GM23338 (cell line): Measurements from ENCODE around the gene TRDN. TPM values are rescaled to one million over a fixed set of nuclear protein-coding genes. Genes with fewer than 3 reads are reported as not detected.
A peak's percentile ranks its signal among the peaks of the same experiment; 100 is the strongest.

ENCODE experiments used
- ATAC-seq: fragments of 200-7000 bp; cut with Tn5 transposase; 3 replicates; pipeline ENCODE4 v1.9.1; 2020
- DNase-seq: peaks from one replicate; pipeline ENCODE4 v3.0.0-alpha.2; 2015; ENCODE audit warnings: low spot score
- H2AFZ ChIP-seq: fragments of 200-600 bp; sonication (generic); 2 replicates; pipeline ENCODE4 v1.8.0; 2016; ENCODE audit warnings: antibody characterized with exemption, mild to moderate bottlenecking, moderate library complexity
- H3F3A ChIP-seq: fragments of 200-600 bp; sonication (generic); replicated peaks from 2 replicates; pipeline ENCODE4 v1.8.0; 2017; ENCODE audit warnings: antibody characterized with exemption, mixed run types, low read depth
- H3K27ac ChIP-seq: fragments of 200-600 bp; sonication (generic); 2 replicates; pipeline ENCODE4 v1.6.1; 2016; ENCODE audit warnings: low read depth
- H3K27me3 ChIP-seq: fragments of 200-600 bp; sonication (generic); 2 replicates; pipeline ENCODE4 v1.8.0; 2016; ENCODE audit warnings: mild to moderate bottlenecking, mixed run types, moderate library complexity; ENCODE audit not compliant: insufficient read depth
- H3K36me3 ChIP-seq: fragments of 200-600 bp; sonication (generic); 2 replicates; pipeline ENCODE4 v1.8.0; 2016; ENCODE audit warnings: mild to moderate bottlenecking; ENCODE audit not compliant: insufficient read depth
- H3K4me1 ChIP-seq: fragments of 200-600 bp; sonication (generic); 2 replicates; pipeline ENCODE4 v1.8.0; 2016; ENCODE audit warnings: mild to moderate bottlenecking, moderate library complexity; ENCODE audit not compliant: insufficient read depth
- H3K4me2 ChIP-seq: fragments of 200-600 bp; sonication (generic); 2 replicates; pipeline ENCODE4 v1.7.1; 2017; ENCODE audit warnings: mixed run types
- H3K4me3 ChIP-seq: fragments of 200-600 bp; sonication (generic); 2 replicates; pipeline ENCODE4 v1.6.1; 2016; ENCODE audit warnings: mixed run types
- H3K79me2 ChIP-seq: fragments of 200-600 bp; sonication (generic); replicated peaks from 2 replicates; pipeline ENCODE4 v1.8.0; 2017; ENCODE audit warnings: mild to moderate bottlenecking; ENCODE audit not compliant: insufficient read depth
- H3K9me2 ChIP-seq: fragments of 200-600 bp; sonication (generic); 2 replicates; pipeline ENCODE4 v1.8.0; 2017; ENCODE audit not compliant: insufficient read depth
- H4K20me1 ChIP-seq: fragments of 200-600 bp; sonication (generic); replicated peaks from 2 replicates; pipeline ENCODE4 v1.8.0; 2017; ENCODE audit warnings: mild to moderate bottlenecking; ENCODE audit not compliant: insufficient read depth
- H3K27ac Mint-ChIP-seq: 2 replicates; pipeline ENCODE4 v1.8.0; 2020; ENCODE audit warnings: inconsistent platforms, mild to moderate bottlenecking, moderate library complexity, mixed read lengths
- H3K27me3 Mint-ChIP-seq: 3 replicates; pipeline ENCODE4 v1.8.0; 2022; ENCODE audit warnings: low read depth, mild to moderate bottlenecking, moderate library complexity, mixed read lengths, inconsistent platforms; ENCODE audit not compliant: insufficient read depth, poor library complexity
- H3K36me3 Mint-ChIP-seq: 3 replicates; pipeline ENCODE4 v1.8.0; 2021; ENCODE audit warnings: low read depth, mild to moderate bottlenecking, inconsistent platforms, moderate library complexity, mixed read lengths
- H3K4me1 Mint-ChIP-seq: 3 replicates; pipeline ENCODE4 v1.8.0; 2020; ENCODE audit warnings: mild to moderate bottlenecking, inconsistent platforms, mixed read lengths
- H3K4me3 Mint-ChIP-seq: 3 replicates; pipeline ENCODE4 v1.8.0; 2021; ENCODE audit warnings: moderate library complexity, mild to moderate bottlenecking, inconsistent platforms, mixed read lengths
- H3K9me3 Mint-ChIP-seq: 3 replicates; pipeline ENCODE4 v1.8.0; 2020; ENCODE audit warnings: moderate library complexity, mild to moderate bottlenecking, inconsistent platforms, mixed read lengths
- CREB1 ChIP-seq: fragments of 250-450 bp; sonication (Bioruptor Pico); IDR thresholded peaks from 2 replicates; pipeline ENCODE4 v1.5.0; 2020; ENCODE audit warnings: low read depth, mild to moderate bottlenecking, moderate library complexity
- CTCF ChIP-seq, 2 experiments: fragments of 200-600 bp in 1 of 2; sonication (generic) in 1 of 2; conservative IDR thresholded peaks; 2 replicates each; pipeline versions ENCODE4 v1.5.1 to v1.6.1; 2016 to 2017; ENCODE audit warnings: antibody characterized with exemption in 2 of 2, low read depth in 2 of 2, mild to moderate bottlenecking in 2 of 2, moderate library complexity in 1 of 2
- ETS1 ChIP-seq: IDR thresholded peaks from 2 replicates; pipeline ENCODE4 v1.6.1; 2016; ENCODE audit warnings: antibody characterized with exemption
- EZH2 ChIP-seq: fragments of 200-600 bp; sonication (generic); IDR thresholded peaks from one replicate; pipeline ENCODE4 v1.8.0; 2017; ENCODE audit warnings: antibody characterized with exemption, mild to moderate bottlenecking, low read depth; ENCODE audit not compliant: unreplicated experiment
- EZH2phosphoT487 ChIP-seq: fragments of 200-600 bp; sonication (generic); IDR thresholded peaks from one replicate; pipeline ENCODE4 v1.8.1; 2018; ENCODE audit warnings: antibody characterized with exemption; ENCODE audit not compliant: unreplicated experiment
- JUNB ChIP-seq: IDR thresholded peaks from one replicate; pipeline ENCODE4 v1.6.1; 2016; ENCODE audit warnings: antibody characterized with exemption; ENCODE audit not compliant: unreplicated experiment
- NANOG ChIP-seq: IDR thresholded peaks from 2 replicates; pipeline ENCODE4 v1.6.1; 2016; ENCODE audit warnings: antibody characterized with exemption, borderline replicate concordance
- POLR2AphosphoS5 ChIP-seq: IDR thresholded peaks from 2 replicates; pipeline ENCODE4 v1.6.1; 2016; ENCODE audit warnings: antibody characterized with exemption, low read depth
- REST ChIP-seq: IDR thresholded peaks from one replicate; pipeline ENCODE4 v1.6.1; 2018; ENCODE audit warnings: antibody characterized with exemption; ENCODE audit not compliant: unreplicated experiment
- STAT1 ChIP-seq: IDR thresholded peaks from one replicate; pipeline ENCODE4 v1.6.1; 2016; ENCODE audit warnings: antibody characterized with exemption; ENCODE audit not compliant: unreplicated experiment
- ZNF114 ChIP-seq: fragments of 250-450 bp; sonication (Bioruptor Pico); IDR thresholded peaks from 2 replicates; pipeline ENCODE4 v1.5.0; 2020; ENCODE audit warnings: mild to moderate bottlenecking, moderate library complexity
- polyA plus RNA-seq: library from polyadenylated mRNA; unstranded; fragments of >200 nt; fragmentation: Nextera tagmentation; extraction: Ambion mirVana; gene quantifications from 2 replicates; pipeline ENCODE4 v1.2.1, GENCODE V29; 2016
- total RNA-seq: library from RNA; depleted of rRNA; stranded (reverse); fragments of >200 nt; shearing (Covaris generic); gene quantifications from 2 replicates; pipeline ENCODE4 v1.2.3, GENCODE V29; 2014

The TRDN gene
- total and polyA plus RNA-seq, 2 experiments from 2014 or later = 35.5 to 137 TPM

- no peaks in the 10 kb centered on the region for H3K79me2 ChIP-seq
- H3K27ac ChIP-seq = no peak overlapping the region
- no peaks in the 10 kb centered on the region for H4K20me1 ChIP-seq
- H3K4me1 ChIP-seq = peaks cover 19% of the 10 kb centered on the region
- Mint-ChIP-seq H3K9me3 (no peaks in the 10 kb centered on the region), H3K4me3 (no peak overlapping the region), H3K4me1 (peaks cover 23% of the 10 kb centered on the region), H3K27ac (peak overlapping the region; percentile 72), H3K36me3 (no peaks in the 10 kb centered on the region), H3K27me3 (no peaks in the 10 kb centered on the region)
- H3K4me2 ChIP-seq = peak overlapping the region; percentile 22; the same call in 1 of the 2 replicates
- H3K9me2 ChIP-seq = peaks cover 11% of the 10 kb centered on the region; the same call in 1 of the 2 replicates
- DNase-seq (no peak), ATAC-seq (peak; percentile 28; the same call in 2 of the 3 replicates)
- H2AFZ ChIP-seq = no peak overlapping the region
- H3K27me3 ChIP-seq = no peaks in the 10 kb centered on the region
- TF ChIP-seq POLR2AphosphoS5 (no peak), ZNF114 (CRISPR knock-in tag) (no peak), NANOG (no peak), CREB1 (CRISPR knock-in tag) (no peak), EZH2 (no peak), REST (no peak), CTCF (conservative IDR thresholded peaks at IDR 0.05; ENCODE audit: low read depth in 2 of 2) (no peak), JUNB (no peak)
- no peaks in the 10 kb centered on the region for H3K36me3 ChIP-seq
- no peak overlapping the region for H3K4me3 ChIP-seq
- H3F3A ChIP-seq = no peaks in the 10 kb centered on the region
These were observed 7.3 kb downstream of the TRDN start for GRCh38 chr6:123629258-123629941.

GRCh38 chr6:123625696-123626095 lies 11.1 kb downstream of the TRDN start:
- H3K9me2 ChIP-seq = peaks cover 11% of the 10 kb centered on the region; the same call in 1 of the 2 replicates
- H3K36me3 ChIP-seq = no peaks in the 10 kb centered on the region
- H3K4me1 Mint-ChIP-seq = peaks cover 18% of the 10 kb centered on the region
- no peak overlapping the region for H3K27ac Mint-ChIP-seq
- H2AFZ ChIP-seq = no peak overlapping the region
- H3K36me3 Mint-ChIP-seq = no peaks in the 10 kb centered on the region
- no peak for DNase-seq
- H3K4me3 Mint-ChIP-seq = no peak overlapping the region
- no peaks in the 10 kb centered on the region for H3K9me3 Mint-ChIP-seq
- no peaks in the 10 kb centered on the region for H3K27me3 Mint-ChIP-seq
- H3K27ac ChIP-seq = no peak overlapping the region
- no peaks in the 10 kb centered on the region for H3K79me2 ChIP-seq
- peaks cover 19% of the 10 kb centered on the region for H3K4me1 ChIP-seq
- no peak overlapping the region for H3K4me2 ChIP-seq
- H4K20me1 ChIP-seq = no peaks in the 10 kb centered on the region
- no peak for ATAC-seq
- H3K4me3 ChIP-seq = no peak overlapping the region
- no peaks in the 10 kb centered on the region for H3K27me3 ChIP-seq
- no peaks in the 10 kb centered on the region for H3F3A ChIP-seq
- TF ChIP-seq STAT1 = no peak
- TF ChIP-seq POLR2AphosphoS5 = no peak
- no peak for TF ChIP-seq JUNB
- no peak for TF ChIP-seq EZH2phosphoT487
- TF ChIP-seq CREB1 (CRISPR knock-in tag) = no peak
- no peak for TF ChIP-seq ETS1
- no peak for TF ChIP-seq ZNF114 (CRISPR knock-in tag)
- no peak for TF ChIP-seq REST
